H9 (cell line): ENCODE results near the gene CENPQ. TPM values are rescaled to one million over a fixed set of nuclear protein-coding genes. Genes with fewer than 3 reads are reported as not detected.

ENCODE experiments used
- DNase-seq: peaks from one replicate; pipeline ENCODE4 v3.0.0-alpha.2; 2017
- H2AFZ ChIP-seq: one replicate; pipeline ENCODE4 v1.6.1; 2013; ENCODE audit warnings: mild to moderate bottlenecking, low read length, control low read depth, moderate library complexity
- H2AK5ac ChIP-seq: 2 replicates; pipeline ENCODE4 v1.6.1; 2013; ENCODE audit warnings: low read length, control low read depth, mixed read lengths; ENCODE audit not compliant: insufficient read length
- H2BK120ac ChIP-seq: one replicate; pipeline ENCODE4 v1.6.1; 2013; ENCODE audit warnings: low read depth, mild to moderate bottlenecking, low read length, control low read depth, inconsistent platforms; ENCODE audit not compliant: poor library complexity, severe bottlenecking
- H2BK12ac ChIP-seq: 2 replicates; pipeline ENCODE4 v1.6.1; 2013; ENCODE audit warnings: low read length, control low read depth, mixed read lengths, low read depth; ENCODE audit not compliant: insufficient read length
- H2BK15ac ChIP-seq: 2 replicates; pipeline ENCODE4 v1.6.1; 2013; ENCODE audit warnings: low read depth, low read length, control low read depth
- H2BK20ac ChIP-seq: one replicate; pipeline ENCODE4 v1.6.1; 2013; ENCODE audit warnings: low read depth, mild to moderate bottlenecking, low read length, control low read depth, inconsistent platforms; ENCODE audit not compliant: poor library complexity, severe bottlenecking
- H2BK5ac ChIP-seq: 2 replicates; pipeline ENCODE4 v1.6.1; 2013; ENCODE audit warnings: low read length, control low read depth, mixed read lengths; ENCODE audit not compliant: insufficient read length
- H3K14ac ChIP-seq: 2 replicates; pipeline ENCODE4 v1.6.1; 2013; ENCODE audit warnings: low read length, control low read depth; ENCODE audit not compliant: insufficient read depth
- H3K18ac ChIP-seq: 2 replicates; pipeline ENCODE4 v1.6.1; 2013; ENCODE audit warnings: low read depth, mild to moderate bottlenecking, mixed read lengths, low read length, control low read depth; ENCODE audit not compliant: insufficient read length
- H3K23ac ChIP-seq: 2 replicates; pipeline ENCODE4 v1.6.1; 2013; ENCODE audit warnings: low read length, control low read depth, mixed read lengths, low read depth; ENCODE audit not compliant: insufficient read length
- H3K23me2 ChIP-seq: 2 replicates; pipeline ENCODE4 v1.6.1; 2013; ENCODE audit warnings: low read depth, mild to moderate bottlenecking, mixed read lengths, low read length, control low read depth; ENCODE audit not compliant: insufficient read length, poor library complexity, severe bottlenecking
- H3K27ac ChIP-seq: 2 replicates; pipeline ENCODE4 v1.5.1; 2013; ENCODE audit warnings: low read length, control low read depth, mixed read lengths, low read depth; ENCODE audit not compliant: insufficient read length
- H3K27me3 ChIP-seq: 2 replicates; pipeline ENCODE4 v1.6.1; 2013; ENCODE audit warnings: low read length, control low read depth, inconsistent platforms; ENCODE audit not compliant: insufficient read depth
- H3K4ac ChIP-seq: 2 replicates; pipeline ENCODE4 v1.6.1; 2013; ENCODE audit warnings: low read depth, mild to moderate bottlenecking, control low read depth, inconsistent platforms, low read length, moderate library complexity
- H3K4me1 ChIP-seq: 2 replicates; pipeline ENCODE4 v1.6.1; 2013; ENCODE audit warnings: low read length, control low read depth, inconsistent platforms; ENCODE audit not compliant: insufficient read depth
- H3K4me2 ChIP-seq: 2 replicates; pipeline ENCODE4 v1.6.1; 2013; ENCODE audit warnings: low read length, control low read depth, mixed read lengths; ENCODE audit not compliant: insufficient read length, insufficient read depth
- H3K56ac ChIP-seq: 2 replicates; pipeline ENCODE4 v1.6.1; 2013; ENCODE audit warnings: low read depth, mild to moderate bottlenecking, mixed read lengths, low read length, control low read depth; ENCODE audit not compliant: insufficient read length
- H3K79me1 ChIP-seq: 2 replicates; pipeline ENCODE4 v1.6.1; 2013; ENCODE audit warnings: low read depth, mild to moderate bottlenecking, moderate library complexity, low read length, control low read depth, inconsistent platforms; ENCODE audit not compliant: insufficient read depth, poor library complexity, severe bottlenecking
- H3K79me2 ChIP-seq: 2 replicates; pipeline ENCODE4 v1.6.1; 2013; ENCODE audit warnings: low read length, control low read depth, inconsistent platforms; ENCODE audit not compliant: insufficient read depth
- H3K9ac ChIP-seq: 2 replicates; pipeline ENCODE4 v1.6.1; 2013; ENCODE audit warnings: low read length, control low read depth, mixed read lengths; ENCODE audit not compliant: insufficient read length; ENCODE audit errors: extremely low read depth
- H3K9me3 ChIP-seq: one replicate; pipeline ENCODE4 v1.6.1; 2013; ENCODE audit warnings: low read depth, low read length, inconsistent platforms; ENCODE audit not compliant: control insufficient read depth
- H3T11ph ChIP-seq: one replicate; pipeline ENCODE4 v1.6.1; 2013; ENCODE audit warnings: mild to moderate bottlenecking, low read length, control low read depth, inconsistent platforms
- H4K20me1 ChIP-seq: one replicate; pipeline ENCODE4 v1.6.1; 2013; ENCODE audit not compliant: control insufficient read depth, insufficient read length, insufficient read depth
- H4K5ac ChIP-seq: 2 replicates; pipeline ENCODE4 v1.6.1; 2013; ENCODE audit warnings: low read depth, mild to moderate bottlenecking, mixed read lengths, low read length, control low read depth; ENCODE audit not compliant: insufficient read length
- H4K8ac ChIP-seq: replicated peaks from 2 replicates; pipeline ENCODE4 v1.6.1; 2013; ENCODE audit warnings: low read length, control low read depth, mixed read lengths, low read depth; ENCODE audit not compliant: insufficient read length
- H4K91ac ChIP-seq: 2 replicates; pipeline ENCODE4 v1.6.1; 2013; ENCODE audit warnings: low read depth, mild to moderate bottlenecking, moderate library complexity, mixed read lengths, low read length, control low read depth; ENCODE audit not compliant: insufficient read length
- H3K27ac Mint-ChIP-seq, 3 experiments: 2 replicates in 2 of 3; 3 replicates in 1 of 3; pipeline ENCODE4 v1.8.0; 2020 to 2021; ENCODE audit warnings: mixed read lengths in 3 of 3, mild to moderate bottlenecking in 1 of 3, moderate library complexity in 1 of 3
- H3K27me3 Mint-ChIP-seq: 2 replicates; pipeline ENCODE4 v1.8.0; 2021; ENCODE audit warnings: low read depth, mild to moderate bottlenecking, moderate library complexity, mixed read lengths
- H3K36me3 Mint-ChIP-seq, 3 experiments: 2 replicates in 2 of 3; 3 replicates in 1 of 3; pipeline ENCODE4 v1.8.0; 2020 to 2021; ENCODE audit warnings: low read depth in 3 of 3, mixed read lengths in 3 of 3; ENCODE audit not compliant: insufficient read depth in 1 of 3
- H3K4me1 Mint-ChIP-seq, 2 experiments: 2 replicates each; pipeline ENCODE4 v1.8.0; 2020; ENCODE audit warnings: mixed read lengths in 2 of 2
- H3K4me3 Mint-ChIP-seq, 2 experiments: 2 replicates in 1 of 2; 3 replicates in 1 of 2; pipeline ENCODE4 v1.8.0; 2020 to 2021; ENCODE audit warnings: mild to moderate bottlenecking in 2 of 2, mixed read lengths in 2 of 2, moderate library complexity in 1 of 2
- H3K9me3 Mint-ChIP-seq, 2 experiments: 2 replicates in 1 of 2; 3 replicates in 1 of 2; pipeline ENCODE4 v1.8.0; 2020; ENCODE audit warnings: mild to moderate bottlenecking in 2 of 2, mixed read lengths in 2 of 2, moderate library complexity in 1 of 2
- CTCF ChIP-seq: fragments of 200-600 bp; sonication (generic); conservative IDR thresholded peaks from 3 replicates; pipeline ENCODE4 v1.8.0; 2021; ENCODE audit warnings: antibody characterized with exemption, mild to moderate bottlenecking
- WGBS: extraction: QIAGEN DNeasy Blood & Tissue Kit; methylation state at CpG from one replicate; pipeline ENCODE4 v1.1.7; 2013; ENCODE audit warnings: missing lambda C conversion rate, low lambda C conversion rate, mixed read lengths; ENCODE audit not compliant: insufficient read length; ENCODE audit errors: extremely low coverage; 5-methylcytosine and 5-hydroxymethylcytosine counted together
- total RNA-seq: library from RNA; stranded (reverse); gene quantifications from 2 replicates; pipeline ENCODE4 v1.2.1, GENCODE V29; 2021

Gene CENPQ
- total RNA-seq, 1 experiment from 2014 or later, result 15.5 TPM

DNA sequence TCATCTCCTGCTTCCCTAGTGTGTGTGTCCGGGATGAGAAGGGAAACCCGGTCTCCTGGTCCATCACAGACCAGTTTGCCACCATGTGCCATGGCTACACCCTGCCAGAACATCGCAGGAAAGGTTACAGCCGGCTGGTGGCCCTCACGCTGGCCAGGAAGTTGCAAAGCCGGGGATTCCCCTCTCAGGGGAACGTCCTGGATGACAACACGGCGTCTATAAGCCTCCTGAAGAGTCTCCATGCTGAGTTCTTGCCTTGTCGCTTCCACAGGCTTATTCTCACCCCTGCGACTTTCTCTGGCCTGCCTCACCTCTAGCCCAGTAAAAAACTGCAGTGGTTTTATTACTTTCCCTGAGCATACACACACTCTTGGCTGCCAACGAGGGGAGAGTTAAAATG is 63.4 kb downstream of the CENPQ start:
- Mint-ChIP-seq H3K27ac (no peak overlapping the region; a peak in 1 of 7 replicates), H3K27me3 (no peaks in the 10 kb centered on the region), H3K36me3 (no peaks in the 10 kb centered on the region), H3K4me3 (no peak overlapping the region), H3K9me3 (no peaks in the 10 kb centered on the region), H3K4me1 (peaks cover 8 to 9% of the 10 kb centered on the region in 2 experiments)
- WGBS, result no CpG with 5 or more reads among the region's 12 CpGs
- Histone ChIP-seq H2BK20ac (no peak overlapping the region), H2BK12ac (no peak overlapping the region), H4K91ac (no peak overlapping the region), H2BK120ac (no peak overlapping the region), H3K27me3 (no peaks in the 10 kb centered on the region), H4K20me1 (no peaks in the 10 kb centered on the region), H2AK5ac (no peak overlapping the region), H3K79me1 (no peaks in the 10 kb centered on the region), H3K4ac (no peak overlapping the region), H2BK15ac (no peak overlapping the region), H3K4me2 (no peak overlapping the region), H2AFZ (no peak overlapping the region), H3K14ac (0 out of 2 replicates have a peak overlapping the region, but pooled peaks have one; percentile 49), H3K9ac (no peak overlapping the region), H4K5ac (no peak overlapping the region), H3K23me2 (no peaks in the 10 kb centered on the region), H3K27ac (no peak overlapping the region), H3K79me2 (no peaks in the 10 kb centered on the region), H3K56ac (no peak overlapping the region), H2BK5ac (no peak overlapping the region), H3K4me1 (peaks cover 7% of the 10 kb centered on the region; the same call in 1 of the 2 replicates), H3K23ac (no peak overlapping the region), H3K18ac (no peak overlapping the region), H3K9me3 (no peaks in the 10 kb centered on the region), H3T11ph (no peak overlapping the region), H4K8ac (no peak overlapping the region)
- no peak for DNase-seq
- TF ChIP-seq CTCF, result no peak
